BLaER1 treated with 17β-estradiol and CSF1 and Interleukin-3, amounts not matched to agents 10 nM and 100 nM (cell line): ENCODE measurements around the gene MCCD1.
"Not testable (repeated sequence)": the region's sequence is repeated elsewhere in the genome, so short reads cannot be mapped to it uniquely, and the experiment has no call there.

Source experiments
- H3K27ac ChIP-seq, 11 experiments: shearing (Covaris generic); formaldehyde crosslinking; 2 replicates each; pipeline ENCODE4 v1.8.1; 2022
- H3K27me3 ChIP-seq, 11 experiments: shearing (Covaris generic); formaldehyde crosslinking; 2 replicates each; pipeline ENCODE4 v1.8.1; 2022
- H3K36me3 ChIP-seq, 11 experiments: shearing (Covaris generic); formaldehyde crosslinking; 2 replicates each; pipeline ENCODE4 v1.8.1; 2022
- H3K4me1 ChIP-seq, 10 experiments: shearing (Covaris generic); formaldehyde crosslinking; 2 replicates each; pipeline ENCODE4 v1.8.1; 2022
- H3K4me2 ChIP-seq, 11 experiments: shearing (Covaris generic); formaldehyde crosslinking; 2 replicates each; pipeline ENCODE4 v1.8.1; 2022
- H3K4me3 ChIP-seq, 10 experiments: shearing (Covaris generic); formaldehyde crosslinking; 2 replicates each; pipeline ENCODE4 v1.8.1; 2022
- H3K9ac ChIP-seq, 11 experiments: shearing (Covaris generic); formaldehyde crosslinking; 2 replicates each; pipeline ENCODE4 v1.8.1; 2022
- H3K9me3 ChIP-seq, 11 experiments: shearing (Covaris generic); formaldehyde crosslinking; replicated peaks in 1 of 11; 2 replicates each; pipeline ENCODE4 v1.8.1; 2022
- H4K20me1 ChIP-seq, 11 experiments: shearing (Covaris generic); formaldehyde crosslinking; 2 replicates each; pipeline ENCODE4 v1.8.1; 2022
- Cebpa-rat ChIP-seq, 11 experiments: shearing (Covaris generic); IDR thresholded peaks; 2 replicates each; pipeline ENCODE4 v1.8.1; 2022

MCCD1 gene

DNA sequence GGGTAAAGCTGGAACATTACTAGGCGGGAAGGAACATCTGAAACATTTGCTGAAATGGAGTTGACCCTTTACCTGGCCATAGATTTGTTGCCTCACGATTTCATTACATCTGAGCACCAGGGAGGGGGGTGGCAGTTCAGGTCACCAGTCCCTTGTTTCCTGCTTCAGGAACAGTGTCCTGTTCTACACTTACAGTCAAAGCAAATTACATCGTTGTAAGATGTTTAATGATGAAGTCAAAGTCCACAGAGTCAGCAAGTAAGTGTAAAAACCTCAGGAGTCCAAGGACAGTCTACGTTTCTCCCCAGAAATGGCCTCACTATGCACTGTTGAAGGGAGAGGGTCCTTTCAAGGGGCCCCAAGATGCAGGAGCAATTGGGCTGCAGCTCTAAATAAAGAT is 39.7 kb upstream of the MCCD1 start:
- 0 out of 22 replicates have a peak, but pooled peaks cover 0 to 6% (median 0%) of the 10 kb centered on the region in 11 experiments for H4K20me1 ChIP-seq
- H3K36me3 ChIP-seq: peaks cover 0 to 27% (median 0%) of the 10 kb centered on the region in 11 experiments; a peak in 5 of 22 replicates
- H3K9me3 ChIP-seq: peaks cover 0 to 8% (median 0%) of the 10 kb centered on the region in 11 experiments; a peak in 2 of 22 replicates
- no peak for TF ChIP-seq Cebpa-rat (IDR thresholded peaks at IDR 0.05)
- no peak overlapping the region for H3K4me3 ChIP-seq
- no peaks in the 10 kb centered on the region for H3K27me3 ChIP-seq
- no peak overlapping the region for H3K4me2 ChIP-seq
- H3K9ac ChIP-seq: no peak overlapping the region
- H3K4me1 ChIP-seq: peaks cover 26 to 45% (median 33%) of the 10 kb centered on the region in 10 experiments
- H3K27ac ChIP-seq: no peak overlapping the region

GRCh38 chr6:31490115-31490873 is 38.5 kb upstream of the MCCD1 start:
- Histone ChIP-seq H3K4me2 (peak overlapping the region in 5 of 11 experiments; percentile 25 to 97 (median 84); a peak in 1 of 22 replicates), H4K20me1 (0 out of 22 replicates have a peak, but pooled peaks cover 0 to 6% (median 0%) of the 10 kb centered on the region in 11 experiments), H3K27ac (peak overlapping the region in 1 of 11 experiments; percentile 28; a peak in 1 of 22 replicates), H3K4me3 (no peak overlapping the region), H3K4me1 (peaks cover 27 to 45% (median 33%) of the 10 kb centered on the region in 10 experiments), H3K9ac (peak overlapping the region in 1 of 11 experiments; percentile 2; a peak in 1 of 22 replicates), H3K27me3 (no peaks in the 10 kb centered on the region), H3K36me3 (peaks cover 0 to 27% (median 0%) of the 10 kb centered on the region in 11 experiments; a peak in 5 of 22 replicates), H3K9me3 (peaks cover 0 to 8% (median 0%) of the 10 kb centered on the region in 11 experiments; a peak in 2 of 22 replicates)
- no peak for TF ChIP-seq Cebpa-rat (IDR thresholded peaks at IDR 0.05)

DNA sequence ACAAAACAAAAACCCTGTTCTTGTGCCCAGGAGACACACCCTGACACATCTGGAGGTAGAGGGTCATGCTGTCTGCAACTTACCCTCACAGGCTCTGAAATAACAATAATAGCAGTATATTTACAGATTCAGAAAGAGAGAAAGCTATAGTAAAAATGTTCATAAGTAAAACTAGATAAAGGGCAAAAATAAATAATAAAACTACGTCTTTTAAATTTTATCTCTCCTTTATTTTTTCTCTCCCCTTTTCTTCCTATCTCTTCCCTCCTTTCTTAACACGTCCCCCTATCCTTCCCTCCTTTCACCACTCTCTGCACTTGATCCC is 35.2 kb upstream of the MCCD1 start:
- H3K27me3 ChIP-seq, H3K9me3 ChIP-seq: not testable (repeated sequence)
- H3K4me3 ChIP-seq: peak overlapping the region; percentile 75 to 99 (median 90)
- peak overlapping the region; percentile 84 to 92 (median 88); a peak in 21 of 22 replicates for H3K9ac ChIP-seq
- H3K27ac ChIP-seq: peak overlapping the region in 10 of 11 experiments; percentile 83 to 92 (median 86); a peak in 16 of 22 replicates
- H3K4me2 ChIP-seq: peak overlapping the region; percentile 82 to 99 (median 96)
- peaks cover 47 to 61% (median 55%) of the 10 kb centered on the region in 10 experiments for H3K4me1 ChIP-seq
- H4K20me1 ChIP-seq: peaks cover 0 to 15% (median 4%) of the 10 kb centered on the region in 11 experiments; a peak in 10 of 22 replicates
- H3K36me3 ChIP-seq: peaks cover 0 to 17% (median 0%) of the 10 kb centered on the region in 11 experiments; a peak in 3 of 22 replicates

DNA sequence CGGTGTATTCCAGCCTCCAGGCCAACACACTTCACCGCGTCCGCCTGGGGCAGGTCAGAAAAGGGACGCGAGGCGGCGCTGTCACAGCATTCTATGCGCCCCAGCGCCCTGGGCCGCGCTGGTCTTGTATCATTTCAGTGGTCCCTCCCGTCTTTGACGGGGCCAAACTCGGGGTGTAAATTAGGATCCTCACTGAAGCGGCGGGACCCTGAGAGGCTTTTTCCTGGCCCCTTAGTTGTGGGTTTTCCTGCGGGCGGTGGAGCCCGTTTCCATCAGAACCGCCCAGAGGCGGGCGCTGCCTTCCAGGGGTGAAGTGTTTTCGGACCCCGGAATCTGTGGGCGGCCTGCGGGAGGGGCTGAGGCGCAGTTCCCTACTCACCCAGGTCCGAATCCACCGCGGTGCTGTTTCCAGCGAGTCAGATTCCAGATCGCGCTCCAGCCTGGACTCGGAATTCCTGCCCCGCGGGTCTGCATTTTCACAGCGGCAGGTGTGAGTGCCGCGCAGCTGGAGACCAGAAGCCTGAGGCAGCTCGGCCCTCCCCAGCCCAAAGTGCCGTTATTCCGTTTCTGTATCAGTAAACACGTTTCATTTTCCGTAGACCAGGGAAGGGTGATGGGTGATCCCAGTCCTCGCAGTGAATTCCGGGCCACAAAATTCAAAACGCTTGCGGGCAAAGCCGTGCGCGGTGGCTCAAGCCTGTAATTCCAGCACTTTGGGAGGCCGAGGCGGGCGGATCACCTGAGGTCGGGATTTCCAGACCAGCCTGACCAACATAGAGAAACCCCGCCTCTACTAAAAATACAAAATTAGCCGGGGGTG is 34.7 kb upstream of the MCCD1 start:
- peak overlapping the region; percentile 75 to 99 (median 90) for H3K4me3 ChIP-seq
- H3K36me3 ChIP-seq: peaks cover 0 to 15% (median 0%) of the 10 kb centered on the region in 11 experiments; a peak in 3 of 22 replicates
- H3K4me1 ChIP-seq: peaks cover 53 to 67% (median 60%) of the 10 kb centered on the region in 10 experiments
- peak overlapping the region; percentile 83 to 92 (median 86) for H3K27ac ChIP-seq
- no peaks in the 10 kb centered on the region for H3K27me3 ChIP-seq
- H4K20me1 ChIP-seq: peaks cover 5 to 21% (median 9%) of the 10 kb centered on the region in 11 experiments; a peak in 18 of 22 replicates
- H3K4me2 ChIP-seq: peak overlapping the region; percentile 82 to 99 (median 96)
- H3K9me3 ChIP-seq: no peaks in the 10 kb centered on the region
- H3K9ac ChIP-seq: peak overlapping the region; percentile 84 to 92 (median 88)
- no peak for TF ChIP-seq Cebpa-rat (IDR thresholded peaks at IDR 0.05)

- Histone ChIP-seq H3K27me3 (no peaks in the 10 kb centered on the region), H3K4me2 (peak overlapping the region; percentile 82 to 99 (median 96)), H3K9me3 (peaks cover 0 to 2% (median 0%) of the 10 kb centered on the region in 11 experiments; a peak in 1 of 22 replicates), H3K4me1 (peaks cover 55 to 67% (median 60%) of the 10 kb centered on the region in 10 experiments), H3K4me3 (peak overlapping the region; percentile 75 to 99 (median 90)), H4K20me1 (peaks cover 9 to 30% (median 15%) of the 10 kb centered on the region in 11 experiments; a peak in 18 of 22 replicates), H3K27ac (peak overlapping the region; percentile 83 to 92 (median 86)), H3K36me3 (peaks cover 0 to 3% (median 0%) of the 10 kb centered on the region in 11 experiments; a peak in 2 of 22 replicates), H3K9ac (peak overlapping the region; percentile 84 to 92 (median 88))
- TF ChIP-seq Cebpa-rat (IDR thresholded peaks at IDR 0.05): no peak
These were observed 33.2 kb upstream of the MCCD1 start for GRCh38 chr6:31495580-31495979.

DNA sequence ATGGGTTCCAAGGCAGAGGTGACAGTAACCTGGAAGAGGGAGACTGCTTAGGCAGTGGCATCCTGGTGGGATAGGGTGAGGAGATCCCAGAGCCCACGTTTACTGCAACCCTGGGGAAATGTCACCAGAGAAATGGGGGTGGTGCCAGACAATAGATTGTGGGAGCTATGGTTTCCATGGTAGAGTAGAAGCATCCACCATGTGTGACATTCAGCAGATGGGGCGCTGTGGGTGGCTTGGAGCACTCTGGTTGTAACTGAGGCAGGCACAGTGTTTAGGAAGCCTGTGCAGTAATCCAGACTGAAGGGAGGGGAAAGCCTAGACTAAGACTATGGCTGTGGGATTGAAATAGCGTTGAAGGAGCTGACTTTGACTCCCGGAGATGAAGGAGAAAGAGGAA is 31.9 kb upstream of the MCCD1 start:
- H3K27ac ChIP-seq: peak overlapping the region in 10 of 11 experiments; percentile 27 to 77 (median 66); a peak in 20 of 22 replicates
- peak overlapping the region; percentile 82 to 99 (median 96) for H3K4me2 ChIP-seq
- peaks cover 9 to 43% (median 16%) of the 10 kb centered on the region in 11 experiments; a peak in 18 of 22 replicates for H4K20me1 ChIP-seq
- H3K9me3 ChIP-seq: peaks cover 0 to 12% (median 10%) of the 10 kb centered on the region in 11 experiments; a peak in 10 of 22 replicates
- H3K4me3 ChIP-seq: peak overlapping the region; percentile 71 to 99 (median 80)
- peak overlapping the region; percentile 66 to 91 (median 79); a peak in 21 of 22 replicates for H3K9ac ChIP-seq
- H3K36me3 ChIP-seq: peaks cover 0 to 14% (median 4%) of the 10 kb centered on the region in 11 experiments; a peak in 5 of 22 replicates
- H3K27me3 ChIP-seq: not testable (repeated sequence)
- peaks cover 44 to 54% (median 49%) of the 10 kb centered on the region in 10 experiments for H3K4me1 ChIP-seq

GRCh38 chr6:31497531-31498476 is 31.0 kb upstream of the MCCD1 start, which contains the start of gene MICB:
Gene MICB (plus strand): TSS chr6:31498145. CDS start chr6:31498194, 49 bp downstream.
- H3K9me3 ChIP-seq: peaks cover 0 to 15% (median 11%) of the 10 kb centered on the region in 11 experiments; a peak in 11 of 22 replicates
- H3K4me3 ChIP-seq: peak within 1 kb of the TSS; percentile 71 to 99 (median 80)
- TF ChIP-seq Cebpa-rat (IDR thresholded peaks at IDR 0.05): no peak
- peak within 1 kb of the TSS; percentile 82 to 99 (median 96) for H3K4me2 ChIP-seq
- peak within 1 kb of the TSS; percentile 66 to 91 (median 79) for H3K9ac ChIP-seq
- peaks cover 0 to 18% (median 4%) of the 10 kb centered on the region in 11 experiments; a peak in 5 of 22 replicates for H3K36me3 ChIP-seq
- H3K4me1 ChIP-seq: peaks cover 37 to 50% (median 44%) of the 10 kb centered on the region in 10 experiments
- peaks cover 9 to 52% (median 19%) of the 10 kb centered on the region in 11 experiments; a peak in 18 of 22 replicates for H4K20me1 ChIP-seq
- H3K27ac ChIP-seq: peak within 1 kb of the TSS in 10 of 11 experiments; percentile 42 to 77 (median 66); a peak in 20 of 22 replicates
- H3K27me3 ChIP-seq: no peaks in the 10 kb centered on the region
